HEK293 (cell line): ENCODE results near the gene FRMPD4.
A peak's percentile ranks its signal among the peaks of the same experiment; 100 is the strongest.

Source experiments
- CTCF ChIA-PET: fragments of 350-600 bp; formaldehyde crosslinking; extraction: SDS; loops from one replicate; lab custom pipeline; 2021; ENCODE audit warnings: antibody characterized with exemption; lab: Yijun Ruan, JAX
- POLR2A ChIA-PET: fragments of 300-600 bp; formaldehyde crosslinking; extraction: SDS; loops from one replicate; lab custom pipeline; 2020; ENCODE audit warnings: antibody characterized with exemption, inconsistent platforms; lab: Yijun Ruan, JAX
- H3K27ac ChIP-seq: fragments of 200-500 bp; sonication (Bioruptor generic); 2 replicates; pipeline ENCODE4 v1.5.1; 2014; ENCODE audit warnings: low read depth, low read length, control low read depth, inconsistent platforms; ENCODE audit errors: extremely low read depth
- H3K36me3 ChIP-seq, 2 experiments: fragments of 200-500 bp in 1 of 2; sonication (Bioruptor generic) in 1 of 2; 1 replicate in 1 of 2; 2 replicates in 1 of 2; pipeline ENCODE4 v1.5.1; 2014 to 2017; ENCODE audit warnings: inconsistent platforms in 2 of 2, low read length in 2 of 2; ENCODE audit not compliant: control insufficient read depth in 2 of 2, insufficient read depth in 1 of 2
- H3K4me1 ChIP-seq: fragments of 200-500 bp; sonication (Bioruptor generic); 2 replicates; pipeline ENCODE4 v1.5.1; 2014; ENCODE audit warnings: mild to moderate bottlenecking, low read length, inconsistent platforms; ENCODE audit not compliant: control insufficient read depth, insufficient read depth
- H3K4me3 ChIP-seq: 2 replicates; pipeline ENCODE4 v1.5.1; 2011; ENCODE audit warnings: low read depth, mild to moderate bottlenecking, control low read depth, low read length, moderate library complexity
- H3K9me3 ChIP-seq: fragments of 200-500 bp; sonication (Bioruptor generic); 2 replicates; pipeline ENCODE4 v1.5.1; 2014; ENCODE audit warnings: low read depth, low read length, inconsistent platforms; ENCODE audit not compliant: control insufficient read depth, insufficient read depth
- ZBTB17 ChIP-seq: fragments of 450-650 bp; formaldehyde crosslinking; IDR thresholded peaks from 2 replicates; pipeline ENCODE4 v1.5.1; 2016; ENCODE audit warnings: missing biosample characterization, missing genetic modification characterization
- ZNF10 ChIP-seq: fragments of 450-650 bp; formaldehyde crosslinking; IDR thresholded peaks from 2 replicates; pipeline ENCODE4 v1.5.1; 2017; ENCODE audit warnings: missing biosample characterization, missing genetic modification characterization
- ZNF19 ChIP-seq: fragments of 450-650 bp; formaldehyde crosslinking; IDR thresholded peaks from 2 replicates; pipeline ENCODE4; 2016; ENCODE audit warnings: missing biosample characterization, missing genetic modification characterization, low read depth
- ZNF239 ChIP-seq: fragments of 450-650 bp; formaldehyde crosslinking; IDR thresholded peaks from 2 replicates; pipeline ENCODE4 v1.5.1; 2016; ENCODE audit warnings: missing biosample characterization, missing genetic modification characterization
- ZNF341 ChIP-seq: fragments of 450-650 bp; formaldehyde crosslinking; IDR thresholded peaks from 2 replicates; pipeline ENCODE4; 2016; ENCODE audit warnings: low read depth, missing biosample characterization, missing genetic modification characterization
- ZNF473 ChIP-seq: fragments of 450-650 bp; formaldehyde crosslinking; IDR thresholded peaks from 2 replicates; pipeline ENCODE4 v1.5.1; 2017; ENCODE audit warnings: missing biosample characterization, missing genetic modification characterization
- ZNF555 ChIP-seq: fragments of 450-650 bp; formaldehyde crosslinking; conservative IDR thresholded peaks from 2 replicates; pipeline ENCODE4 v1.5.1; 2017; ENCODE audit warnings: missing biosample characterization, mild to moderate bottlenecking, missing genetic modification characterization, inconsistent platforms
- ZNF585B ChIP-seq: fragments of 450-650 bp; formaldehyde crosslinking; IDR thresholded peaks from 2 replicates; pipeline ENCODE4 v1.5.1; 2016; ENCODE audit warnings: missing biosample characterization, missing genetic modification characterization
- ZNF747 ChIP-seq: fragments of 450-650 bp; formaldehyde crosslinking; IDR thresholded peaks from 2 replicates; pipeline ENCODE4 v1.5.1; 2016; ENCODE audit warnings: missing biosample characterization, missing genetic modification characterization
- TF ChIP-seq, protein P1 (sequence below): fragments of 450-650 bp; formaldehyde crosslinking; IDR thresholded peaks from 2 replicates; pipeline ENCODE4 v1.5.1; 2016; ENCODE audit warnings: missing biosample characterization, missing genetic modification characterization
- TF ChIP-seq, protein P2 (sequence below): fragments of 450-650 bp; formaldehyde crosslinking; IDR thresholded peaks from 2 replicates; pipeline ENCODE4 v1.5.1; 2016; ENCODE audit warnings: missing biosample characterization, missing genetic modification characterization, borderline replicate concordance
- TF ChIP-seq, protein P3 (sequence below): fragments of 450-650 bp; formaldehyde crosslinking; IDR thresholded peaks from 2 replicates; pipeline ENCODE4 v1.5.1; 2017; ENCODE audit warnings: missing biosample characterization, missing genetic modification characterization
- TF ChIP-seq, protein P4 (sequence below): fragments of 450-650 bp; formaldehyde crosslinking; IDR thresholded peaks from 2 replicates; pipeline ENCODE4 v1.5.1; 2016; ENCODE audit warnings: missing biosample characterization, missing genetic modification characterization
- TF ChIP-seq, protein P5 (sequence below): fragments of 450-650 bp; IDR thresholded peaks from 2 replicates; pipeline ENCODE4 v1.5.1; 2018; ENCODE audit warnings: missing biosample characterization, missing genetic modification characterization

The FRMPD4 gene

DNA sequence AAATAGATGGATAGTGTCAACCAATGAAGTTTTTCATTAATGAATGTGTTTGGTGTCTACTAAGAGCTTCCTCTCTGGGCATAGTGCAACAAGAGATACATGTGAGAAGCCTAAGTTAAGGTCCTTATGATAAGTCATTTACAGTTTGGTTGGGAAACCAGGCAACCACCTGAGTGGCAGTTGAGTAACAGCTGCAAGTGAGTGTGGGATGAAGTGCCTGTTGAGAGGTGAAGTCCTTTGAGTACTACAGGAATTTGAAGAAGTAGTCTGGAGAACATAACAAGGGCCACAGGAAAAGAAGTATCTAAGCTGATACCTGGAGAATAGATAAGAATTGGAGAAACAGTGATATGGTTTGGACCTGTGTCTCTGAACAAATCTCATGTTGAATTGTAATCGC lies 48.5 kb upstream of the FRMPD4 start (continued):
- no peak for TF ChIP-seq ZNF555 (tag by site-specific recombination)
- TF ChIP-seq ZNF473 (tag by site-specific recombination): no peak

DNA sequence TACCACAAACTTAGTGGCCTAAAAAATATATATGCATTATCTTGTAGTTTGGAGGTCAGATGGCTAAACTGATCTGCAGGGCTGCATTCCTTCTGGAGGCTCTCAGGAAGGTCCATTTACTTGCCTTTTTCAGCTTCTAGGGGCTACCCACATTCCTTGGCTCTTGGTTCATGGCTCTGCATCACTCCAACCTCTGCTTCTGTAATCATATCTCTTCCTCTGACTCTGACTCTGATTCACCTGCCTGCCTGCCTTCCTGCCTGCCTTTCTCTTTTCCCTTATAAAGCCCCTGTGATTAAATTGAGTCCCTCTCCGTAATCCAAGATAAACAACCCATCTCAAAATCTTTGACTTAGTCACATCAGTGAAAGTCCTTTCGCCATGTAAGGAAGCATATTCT lies 25.0 kb upstream of the FRMPD4 start:
- Histone ChIP-seq H3K27ac (0 out of 2 replicates have a peak overlapping the region, but pooled peaks have one; percentile 16), H3K9me3 (no peaks in the 10 kb centered on the region), H3K36me3 (no peaks in the 10 kb centered on the region), H3K4me1 (no peaks in the 10 kb centered on the region), H3K4me3 (no peak overlapping the region)
- ChIA-PET CTCF (no interaction called here), POLR2A (no interaction called here)
- TF ChIP-seq ZNF473 (tag by site-specific recombination) (no peak), ZNF239 (tag by site-specific recombination) (no peak), ZNF19 (no peak), ZNF585B (tag by site-specific recombination) (no peak), ZNF10 (tag by site-specific recombination) (no peak), ZBTB17 (tag by site-specific recombination) (peak; percentile 46; the same call in 1 of the 2 replicates)
- TF ChIP-seq, protein P1, sequence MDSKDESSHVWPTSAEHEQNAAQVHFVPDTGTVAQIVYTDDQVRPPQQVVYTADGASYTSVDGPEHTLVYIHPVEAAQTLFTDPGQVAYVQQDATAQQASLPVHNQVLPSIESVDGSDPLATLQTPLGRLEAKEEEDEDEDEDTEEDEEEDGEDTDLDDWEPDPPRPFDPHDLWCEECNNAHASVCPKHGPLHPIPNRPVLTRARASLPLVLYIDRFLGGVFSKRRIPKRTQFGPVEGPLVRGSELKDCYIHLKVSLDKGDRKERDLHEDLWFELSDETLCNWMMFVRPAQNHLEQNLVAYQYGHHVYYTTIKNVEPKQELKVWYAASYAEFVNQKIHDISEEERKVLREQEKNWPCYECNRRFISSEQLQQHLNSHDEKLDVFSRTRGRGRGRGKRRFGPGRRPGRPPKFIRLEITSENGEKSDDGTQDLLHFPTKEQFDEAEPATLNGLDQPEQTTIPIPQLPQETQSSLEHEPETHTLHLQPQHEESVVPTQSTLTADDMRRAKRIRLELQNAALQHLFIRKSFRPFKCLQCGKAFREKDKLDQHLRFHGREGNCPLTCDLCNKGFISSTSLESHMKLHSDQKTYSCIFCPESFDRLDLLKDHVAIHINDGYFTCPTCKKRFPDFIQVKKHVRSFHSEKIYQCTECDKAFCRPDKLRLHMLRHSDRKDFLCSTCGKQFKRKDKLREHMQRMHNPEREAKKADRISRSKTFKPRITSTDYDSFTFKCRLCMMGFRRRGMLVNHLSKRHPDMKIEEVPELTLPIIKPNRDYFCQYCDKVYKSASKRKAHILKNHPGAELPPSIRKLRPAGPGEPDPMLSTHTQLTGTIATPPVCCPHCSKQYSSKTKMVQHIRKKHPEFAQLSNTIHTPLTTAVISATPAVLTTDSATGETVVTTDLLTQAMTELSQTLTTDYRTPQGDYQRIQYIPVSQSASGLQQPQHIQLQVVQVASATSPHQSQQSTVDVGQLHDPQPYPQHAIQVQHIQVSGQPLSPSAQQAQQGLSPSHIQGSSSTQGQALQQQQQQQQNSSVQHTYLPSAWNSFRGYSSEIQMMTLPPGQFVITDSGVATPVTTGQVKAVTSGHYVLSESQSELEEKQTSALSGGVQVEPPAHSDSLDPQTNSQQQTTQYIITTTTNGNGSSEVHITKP (tag by site-specific recombination): 0 out of 2 replicates have a peak, but pooled peaks have one; percentile 18
- TF ChIP-seq, protein P2, sequence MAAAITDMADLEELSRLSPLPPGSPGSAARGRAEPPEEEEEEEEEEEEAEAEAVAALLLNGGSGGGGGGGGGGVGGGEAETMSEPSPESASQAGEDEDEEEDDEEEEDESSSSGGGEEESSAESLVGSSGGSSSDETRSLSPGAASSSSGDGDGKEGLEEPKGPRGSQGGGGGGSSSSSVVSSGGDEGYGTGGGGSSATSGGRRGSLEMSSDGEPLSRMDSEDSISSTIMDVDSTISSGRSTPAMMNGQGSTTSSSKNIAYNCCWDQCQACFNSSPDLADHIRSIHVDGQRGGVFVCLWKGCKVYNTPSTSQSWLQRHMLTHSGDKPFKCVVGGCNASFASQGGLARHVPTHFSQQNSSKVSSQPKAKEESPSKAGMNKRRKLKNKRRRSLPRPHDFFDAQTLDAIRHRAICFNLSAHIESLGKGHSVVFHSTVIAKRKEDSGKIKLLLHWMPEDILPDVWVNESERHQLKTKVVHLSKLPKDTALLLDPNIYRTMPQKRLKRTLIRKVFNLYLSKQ (tag by site-specific recombination): no peak
- TF ChIP-seq, protein P3, sequence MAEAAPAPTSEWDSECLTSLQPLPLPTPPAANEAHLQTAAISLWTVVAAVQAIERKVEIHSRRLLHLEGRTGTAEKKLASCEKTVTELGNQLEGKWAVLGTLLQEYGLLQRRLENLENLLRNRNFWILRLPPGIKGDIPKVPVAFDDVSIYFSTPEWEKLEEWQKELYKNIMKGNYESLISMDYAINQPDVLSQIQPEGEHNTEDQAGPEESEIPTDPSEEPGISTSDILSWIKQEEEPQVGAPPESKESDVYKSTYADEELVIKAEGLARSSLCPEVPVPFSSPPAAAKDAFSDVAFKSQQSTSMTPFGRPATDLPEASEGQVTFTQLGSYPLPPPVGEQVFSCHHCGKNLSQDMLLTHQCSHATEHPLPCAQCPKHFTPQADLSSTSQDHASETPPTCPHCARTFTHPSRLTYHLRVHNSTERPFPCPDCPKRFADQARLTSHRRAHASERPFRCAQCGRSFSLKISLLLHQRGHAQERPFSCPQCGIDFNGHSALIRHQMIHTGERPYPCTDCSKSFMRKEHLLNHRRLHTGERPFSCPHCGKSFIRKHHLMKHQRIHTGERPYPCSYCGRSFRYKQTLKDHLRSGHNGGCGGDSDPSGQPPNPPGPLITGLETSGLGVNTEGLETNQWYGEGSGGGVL (tag by site-specific recombination): no peak

DNA sequence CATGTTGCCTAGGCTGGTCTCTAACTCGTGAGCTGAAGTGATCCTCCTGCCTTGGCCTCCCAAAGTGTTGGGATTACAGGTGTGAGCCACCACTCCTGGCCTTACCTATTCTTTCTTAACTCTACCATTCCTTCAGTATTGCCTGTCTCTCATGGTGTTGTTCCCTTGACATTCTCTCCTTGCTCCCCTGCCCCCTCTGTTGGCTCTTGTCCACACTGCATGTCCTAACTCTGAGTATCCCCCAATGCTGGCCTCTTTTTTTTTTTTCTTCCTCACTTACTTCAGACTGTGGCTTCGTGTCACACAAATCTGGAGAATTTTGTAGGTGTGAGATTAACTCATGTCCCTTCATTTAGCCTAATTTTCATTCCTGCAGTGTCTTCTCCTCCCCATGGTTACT lies 22.9 kb upstream of the FRMPD4 start:
- H3K9me3 ChIP-seq: no peaks in the 10 kb centered on the region
- no peak overlapping the region for H3K4me3 ChIP-seq
- ChIA-PET CTCF (interaction anchor here (1.2 kb wide), 1 partner anchor 10 kb away, joined by 6 read pairs; no protein-coding TSS in a partner anchor), POLR2A (no interaction called here)
- 0 out of 2 replicates have a peak, but pooled peaks have one; percentile 12 for TF ChIP-seq ZNF341 (tag by site-specific recombination)
- TF ChIP-seq, protein P4, sequence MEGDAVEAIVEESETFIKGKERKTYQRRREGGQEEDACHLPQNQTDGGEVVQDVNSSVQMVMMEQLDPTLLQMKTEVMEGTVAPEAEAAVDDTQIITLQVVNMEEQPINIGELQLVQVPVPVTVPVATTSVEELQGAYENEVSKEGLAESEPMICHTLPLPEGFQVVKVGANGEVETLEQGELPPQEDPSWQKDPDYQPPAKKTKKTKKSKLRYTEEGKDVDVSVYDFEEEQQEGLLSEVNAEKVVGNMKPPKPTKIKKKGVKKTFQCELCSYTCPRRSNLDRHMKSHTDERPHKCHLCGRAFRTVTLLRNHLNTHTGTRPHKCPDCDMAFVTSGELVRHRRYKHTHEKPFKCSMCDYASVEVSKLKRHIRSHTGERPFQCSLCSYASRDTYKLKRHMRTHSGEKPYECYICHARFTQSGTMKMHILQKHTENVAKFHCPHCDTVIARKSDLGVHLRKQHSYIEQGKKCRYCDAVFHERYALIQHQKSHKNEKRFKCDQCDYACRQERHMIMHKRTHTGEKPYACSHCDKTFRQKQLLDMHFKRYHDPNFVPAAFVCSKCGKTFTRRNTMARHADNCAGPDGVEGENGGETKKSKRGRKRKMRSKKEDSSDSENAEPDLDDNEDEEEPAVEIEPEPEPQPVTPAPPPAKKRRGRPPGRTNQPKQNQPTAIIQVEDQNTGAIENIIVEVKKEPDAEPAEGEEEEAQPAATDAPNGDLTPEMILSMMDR (tag by site-specific recombination): peak; percentile 50
- TF ChIP-seq, protein P5, sequence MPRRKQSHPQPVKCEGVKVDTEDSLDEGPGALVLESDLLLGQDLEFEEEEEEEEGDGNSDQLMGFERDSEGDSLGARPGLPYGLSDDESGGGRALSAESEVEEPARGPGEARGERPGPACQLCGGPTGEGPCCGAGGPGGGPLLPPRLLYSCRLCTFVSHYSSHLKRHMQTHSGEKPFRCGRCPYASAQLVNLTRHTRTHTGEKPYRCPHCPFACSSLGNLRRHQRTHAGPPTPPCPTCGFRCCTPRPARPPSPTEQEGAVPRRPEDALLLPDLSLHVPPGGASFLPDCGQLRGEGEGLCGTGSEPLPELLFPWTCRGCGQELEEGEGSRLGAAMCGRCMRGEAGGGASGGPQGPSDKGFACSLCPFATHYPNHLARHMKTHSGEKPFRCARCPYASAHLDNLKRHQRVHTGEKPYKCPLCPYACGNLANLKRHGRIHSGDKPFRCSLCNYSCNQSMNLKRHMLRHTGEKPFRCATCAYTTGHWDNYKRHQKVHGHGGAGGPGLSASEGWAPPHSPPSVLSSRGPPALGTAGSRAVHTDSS (tag by site-specific recombination): no peak
- TF ChIP-seq ZNF747 (tag by site-specific recombination): no peak
- H3K27ac ChIP-seq: no peak overlapping the region
- H3K4me1 ChIP-seq: no peaks in the 10 kb centered on the region
- no peaks in the 10 kb centered on the region for H3K36me3 ChIP-seq
